ENCODE data around the gene STX12.

The STX12 gene

DNA sequence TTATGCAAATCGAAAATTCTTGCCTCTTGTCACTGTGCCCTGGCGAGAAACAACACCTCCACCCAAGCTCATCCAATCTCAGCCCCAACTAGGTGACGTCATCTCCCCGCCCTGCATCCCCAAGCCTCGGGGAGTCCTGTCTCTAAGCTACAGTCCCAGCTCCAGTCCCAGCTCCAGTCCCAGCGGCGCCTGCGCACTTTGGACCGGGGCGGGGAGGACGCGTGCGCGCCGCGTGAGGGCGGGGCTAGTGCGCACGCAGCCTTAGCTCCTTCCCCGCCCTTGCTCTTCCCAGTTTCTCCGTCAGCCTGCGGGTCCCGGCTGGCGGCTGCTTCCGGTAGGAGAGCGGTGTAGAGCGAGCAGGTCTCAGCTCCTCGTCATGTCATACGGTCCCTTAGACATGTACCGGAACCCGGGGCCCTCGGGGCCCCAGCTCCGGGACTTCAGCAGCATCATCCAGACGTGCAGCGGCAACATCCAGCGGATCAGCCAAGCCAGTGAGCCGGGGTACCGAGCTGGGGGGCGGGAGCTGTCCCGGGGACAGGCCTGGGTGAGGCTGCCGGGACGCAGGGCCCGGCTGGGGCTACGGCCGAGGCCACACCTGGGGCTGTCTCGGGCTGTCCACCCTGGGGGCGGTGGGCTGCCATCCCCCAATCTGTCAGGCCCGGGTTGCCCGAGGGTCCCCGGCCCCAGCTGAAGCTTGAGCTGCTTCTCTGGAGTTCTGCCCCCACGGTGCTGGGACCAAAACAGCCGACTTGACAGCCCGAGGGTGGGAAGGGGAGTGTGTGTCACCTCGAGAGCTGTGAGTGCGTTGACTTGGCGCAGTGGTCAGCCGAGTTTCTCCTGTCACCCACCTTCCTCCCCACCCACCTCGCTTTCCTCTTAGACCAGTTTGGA lies at the start of gene STX12:
Gene STX12, plus strand, starts transcription at position 288 of the 894 bp plus-strand sequence. Its CDS starts 89 bp downstream, at position 377.
- FAIRE-seq: no peak
- peak; percentile 90 for DNase-seq (ENCODE audit: insufficient read length, low spot score)
- TF ChIP-seq, protein P1, sequence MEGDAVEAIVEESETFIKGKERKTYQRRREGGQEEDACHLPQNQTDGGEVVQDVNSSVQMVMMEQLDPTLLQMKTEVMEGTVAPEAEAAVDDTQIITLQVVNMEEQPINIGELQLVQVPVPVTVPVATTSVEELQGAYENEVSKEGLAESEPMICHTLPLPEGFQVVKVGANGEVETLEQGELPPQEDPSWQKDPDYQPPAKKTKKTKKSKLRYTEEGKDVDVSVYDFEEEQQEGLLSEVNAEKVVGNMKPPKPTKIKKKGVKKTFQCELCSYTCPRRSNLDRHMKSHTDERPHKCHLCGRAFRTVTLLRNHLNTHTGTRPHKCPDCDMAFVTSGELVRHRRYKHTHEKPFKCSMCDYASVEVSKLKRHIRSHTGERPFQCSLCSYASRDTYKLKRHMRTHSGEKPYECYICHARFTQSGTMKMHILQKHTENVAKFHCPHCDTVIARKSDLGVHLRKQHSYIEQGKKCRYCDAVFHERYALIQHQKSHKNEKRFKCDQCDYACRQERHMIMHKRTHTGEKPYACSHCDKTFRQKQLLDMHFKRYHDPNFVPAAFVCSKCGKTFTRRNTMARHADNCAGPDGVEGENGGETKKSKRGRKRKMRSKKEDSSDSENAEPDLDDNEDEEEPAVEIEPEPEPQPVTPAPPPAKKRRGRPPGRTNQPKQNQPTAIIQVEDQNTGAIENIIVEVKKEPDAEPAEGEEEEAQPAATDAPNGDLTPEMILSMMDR (IDR thresholded peaks at IDR 0.05; ENCODE audit: insufficient read depth, missing control alignments): no peak

DNA sequence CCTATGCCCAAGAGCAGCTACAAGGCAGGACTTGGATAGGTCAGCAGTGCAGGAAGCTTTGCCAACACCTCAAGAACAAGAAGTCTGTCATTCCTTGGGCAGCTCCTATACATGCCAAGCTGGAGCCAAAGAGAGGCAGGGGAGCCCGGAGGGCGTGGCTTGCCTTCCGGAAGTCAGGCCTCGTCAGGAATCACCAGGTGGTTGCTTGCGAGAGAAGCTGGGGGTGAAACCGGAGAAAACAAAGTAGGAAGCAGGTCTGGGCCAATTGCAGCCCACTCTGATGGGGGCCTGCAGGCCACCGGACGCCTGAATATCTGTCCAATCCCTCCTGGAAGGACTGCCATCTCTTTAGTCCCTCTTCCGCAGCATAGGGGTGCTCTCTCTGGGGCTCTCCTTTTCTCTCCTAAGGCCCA lies 48.1 kb upstream of the STX12 start:
- FAIRE-seq (no peak), DNase-seq (ENCODE audit: insufficient read length, low spot score) (peak; percentile 61)
- TF ChIP-seq, protein P1 (IDR thresholded peaks at IDR 0.05; ENCODE audit: insufficient read depth, missing control alignments): no peak

DNA sequence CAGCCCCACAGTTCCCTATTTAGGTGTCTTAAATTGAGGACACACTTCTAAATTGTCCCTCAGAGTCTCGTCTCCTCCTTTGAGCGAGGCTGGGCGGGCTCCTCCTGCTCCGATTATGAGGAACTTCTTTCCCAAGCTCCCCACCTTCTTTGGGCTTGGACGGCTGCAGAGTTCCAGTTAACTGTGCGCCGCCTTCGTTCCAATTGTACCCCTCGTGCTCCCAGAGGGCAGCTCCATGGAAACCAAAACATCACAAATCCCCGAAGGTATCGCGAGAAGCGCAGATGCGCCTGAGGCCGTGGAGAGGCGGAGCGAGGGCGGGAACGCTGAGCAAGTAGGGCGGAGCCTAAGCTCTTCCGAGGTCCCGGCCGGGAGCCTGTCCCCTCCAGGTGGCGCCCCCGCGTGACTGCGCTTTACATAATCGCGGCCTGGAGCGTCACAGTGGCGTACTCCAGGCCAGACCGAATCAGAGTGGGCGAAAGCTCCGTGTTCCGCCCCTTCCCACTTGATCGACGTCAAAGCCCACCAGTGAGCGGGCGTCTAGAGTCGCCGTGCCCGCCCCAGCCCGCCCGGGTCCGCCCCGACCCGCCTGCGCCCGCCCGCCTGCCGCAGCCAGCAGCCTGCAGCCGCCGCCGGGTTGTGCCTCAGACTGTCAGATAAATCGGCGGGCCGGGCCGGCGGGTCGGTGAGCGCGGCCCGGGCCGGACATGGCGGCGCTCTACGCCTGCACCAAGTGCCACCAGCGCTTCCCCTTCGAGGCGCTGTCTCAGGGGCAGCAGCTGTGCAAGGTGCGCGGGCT lies 47.4 kb upstream of the STX12 start, which contains the start of gene FAM76A:
Gene FAM76A, plus strand, starts transcription at position 588 of the 799 bp plus-strand sequence. Its CDS starts 120 bp downstream, at position 708.
- DNase-seq (ENCODE audit: insufficient read length, low spot score) (peak; percentile 90), FAIRE-seq (no peak)
- TF ChIP-seq, protein P1 (IDR thresholded peaks at IDR 0.05; ENCODE audit: insufficient read depth, missing control alignments): peak; percentile 54

DNA sequence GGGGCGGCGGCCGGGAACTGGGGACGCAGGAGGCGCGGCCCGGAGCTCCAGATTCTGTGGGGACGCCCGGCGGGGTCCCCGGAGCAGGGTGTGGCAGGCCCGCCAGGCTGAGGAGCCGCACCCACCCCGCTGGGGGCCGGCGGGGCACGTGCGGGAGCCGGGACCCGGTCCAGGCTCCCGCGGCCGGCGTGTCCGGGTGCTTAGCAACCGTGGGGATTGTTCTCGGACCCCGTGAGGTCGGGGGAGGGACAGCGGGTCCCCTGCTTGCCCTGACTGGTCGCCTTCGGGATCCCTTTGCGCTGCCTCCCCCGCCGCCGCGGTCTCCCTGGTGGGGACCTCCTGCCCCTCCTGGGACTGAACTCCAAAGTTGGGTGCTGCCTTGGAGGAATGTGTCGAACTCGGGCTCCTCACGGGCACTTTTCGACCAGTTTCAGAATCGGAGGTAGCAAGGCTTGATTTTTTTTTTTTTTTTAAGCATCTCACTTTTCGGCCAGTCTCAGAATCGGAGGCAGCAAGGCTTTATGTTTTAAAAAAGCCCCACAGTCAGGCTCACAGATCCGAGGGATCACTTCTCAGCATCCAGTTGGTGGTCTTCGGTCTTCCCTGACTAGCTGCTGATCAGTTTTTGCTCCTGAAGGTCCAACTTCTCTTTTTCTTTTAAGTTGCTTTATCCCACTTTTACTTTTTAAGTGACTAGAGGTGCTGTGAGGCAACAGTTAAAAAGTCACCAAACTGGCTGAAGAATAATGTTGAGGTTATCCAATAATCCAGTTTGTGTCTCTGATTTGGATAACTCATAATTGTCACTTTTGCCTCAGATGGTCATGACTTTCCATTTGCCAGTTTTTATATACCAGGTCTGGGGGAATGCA lies 46.6 kb upstream of the STX12 start:
- no peak for FAIRE-seq
- DNase-seq (ENCODE audit: insufficient read length, low spot score): peak; percentile 31
- TF ChIP-seq, protein P1 (IDR thresholded peaks at IDR 0.05; ENCODE audit: insufficient read depth, missing control alignments): no peak

DNA sequence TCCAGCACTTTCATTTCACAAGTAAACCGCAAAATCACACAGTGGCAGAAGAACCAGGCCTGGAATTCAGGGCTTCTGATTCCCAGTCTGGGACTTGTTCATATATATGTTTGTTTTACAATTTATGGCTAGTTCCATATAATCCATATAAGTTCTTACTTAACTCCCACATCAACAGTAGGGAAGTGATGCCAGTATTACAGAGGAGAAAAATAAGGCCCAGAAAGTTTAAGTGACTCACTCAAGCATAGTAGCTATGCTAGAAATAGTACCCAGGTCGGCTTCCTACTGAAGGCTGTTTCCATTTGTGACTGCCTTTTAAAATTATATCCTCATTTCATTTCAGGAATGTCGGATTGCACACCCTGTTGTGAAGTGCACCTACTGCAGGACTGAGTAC lies 45.9 kb upstream of the STX12 start:
- FAIRE-seq (no peak), DNase-seq (ENCODE audit: insufficient read length, low spot score) (no peak)
- TF ChIP-seq, protein P1 (IDR thresholded peaks at IDR 0.05; ENCODE audit: insufficient read depth, missing control alignments): no peak

DNA sequence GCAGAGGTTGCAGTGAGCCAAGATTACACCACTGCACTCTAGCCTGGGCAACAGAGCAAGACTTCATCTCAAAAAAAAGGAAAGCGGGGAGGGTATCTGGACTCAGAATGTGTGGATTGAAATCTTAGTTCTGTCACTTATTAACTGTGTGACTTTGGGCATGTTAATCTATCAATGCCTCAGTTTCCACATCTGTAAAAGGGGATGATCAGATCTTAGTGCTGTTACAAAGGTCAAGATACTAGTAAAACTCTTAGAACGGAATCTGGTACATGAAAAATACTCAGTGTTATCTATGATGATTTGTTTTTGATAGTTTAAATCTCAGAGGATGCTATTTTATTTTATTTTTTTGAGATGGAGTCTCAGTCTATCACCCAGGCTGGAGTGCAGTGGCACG lies 36.8 kb upstream of the STX12 start:
- no peak for FAIRE-seq
- TF ChIP-seq, protein P1 (IDR thresholded peaks at IDR 0.05; ENCODE audit: insufficient read depth, missing control alignments): no peak
- no peak for DNase-seq (ENCODE audit: insufficient read length, low spot score)
